Mesodermal cell (in vitro differentiated cells): Measurements from ENCODE around the gene EHMT1.

ENCODE experiments used
- H3K27ac ChIP-seq: 2 replicates; pipeline ENCODE4 v1.7.0; 2013; ENCODE audit warnings: mild to moderate bottlenecking, low read depth, low read length, moderate library complexity; ENCODE audit not compliant: severe bottlenecking
- H3K36me3 ChIP-seq: 2 replicates; pipeline ENCODE4 v1.7.1; 2013; ENCODE audit warnings: mild to moderate bottlenecking, low read length, moderate library complexity; ENCODE audit not compliant: control insufficient read depth, insufficient read depth
- H3K4me1 ChIP-seq: one replicate; pipeline ENCODE4 v1.7.1; 2013; ENCODE audit warnings: mild to moderate bottlenecking, low read length; ENCODE audit not compliant: insufficient read depth, control insufficient read depth, poor library complexity, severe bottlenecking
- H3K4me3 ChIP-seq: 2 replicates; pipeline ENCODE4 v1.7.0; 2013; ENCODE audit warnings: low read length, control low read depth, mild to moderate bottlenecking; ENCODE audit not compliant: insufficient read depth, poor library complexity, severe bottlenecking; ENCODE audit errors: extremely low read depth
- H3K9me3 ChIP-seq: 2 replicates; pipeline ENCODE4 v1.7.1; 2013; ENCODE audit warnings: mild to moderate bottlenecking, low read length, moderate library complexity; ENCODE audit not compliant: control insufficient read depth
- WGBS, 2 experiments: methylation state at CpG; one replicate each; pipeline ENCODE4 v1.1.5; 2013; ENCODE audit warnings: missing lambda C conversion rate in 2 of 2; ENCODE audit not compliant: insufficient coverage in 2 of 2; 5-methylcytosine and 5-hydroxymethylcytosine counted together

The EHMT1 gene

DNA sequence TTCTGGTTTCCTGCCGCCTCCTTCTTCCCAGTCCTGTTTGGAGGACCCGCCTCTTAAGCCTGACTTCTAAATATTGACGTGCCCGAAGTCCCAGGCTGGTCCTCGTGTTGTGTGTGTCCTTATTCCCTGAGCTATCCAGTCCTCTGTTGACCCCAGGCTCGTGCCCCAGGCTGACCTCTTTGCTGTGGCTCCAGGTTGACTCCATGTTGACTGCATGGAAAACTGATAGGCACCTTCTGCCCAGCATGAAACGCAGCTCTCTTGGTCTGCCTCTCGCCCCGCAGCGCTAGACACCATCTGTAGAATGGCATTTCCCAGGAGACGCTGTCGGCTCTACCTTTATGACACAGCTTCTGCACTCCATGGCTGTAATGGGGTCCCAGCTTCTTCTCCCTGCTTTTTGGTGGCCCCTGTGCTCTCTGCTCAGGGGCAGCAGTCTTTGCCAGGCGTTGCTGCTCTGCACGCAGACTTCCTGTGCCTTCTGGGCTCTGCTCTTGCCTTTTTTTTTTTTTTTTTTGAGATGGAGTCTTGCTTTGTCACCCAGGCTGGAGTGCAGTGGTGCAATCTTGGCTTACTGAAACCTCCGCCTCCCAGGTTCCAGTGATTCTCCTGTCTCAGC lies 28.4 kb downstream of the EHMT1 start:
- peaks cover 70% of the 10 kb centered on the region for H3K36me3 ChIP-seq
- no peaks in the 10 kb centered on the region for H3K4me1 ChIP-seq
- no peak overlapping the region for H3K4me3 ChIP-seq
- no peaks in the 10 kb centered on the region for H3K9me3 ChIP-seq
- WGBS, 2 experiments, result 92 to 95% methylated on average over 13 to 15 of the region's 15 CpGs
- no peak overlapping the region for H3K27ac ChIP-seq

DNA sequence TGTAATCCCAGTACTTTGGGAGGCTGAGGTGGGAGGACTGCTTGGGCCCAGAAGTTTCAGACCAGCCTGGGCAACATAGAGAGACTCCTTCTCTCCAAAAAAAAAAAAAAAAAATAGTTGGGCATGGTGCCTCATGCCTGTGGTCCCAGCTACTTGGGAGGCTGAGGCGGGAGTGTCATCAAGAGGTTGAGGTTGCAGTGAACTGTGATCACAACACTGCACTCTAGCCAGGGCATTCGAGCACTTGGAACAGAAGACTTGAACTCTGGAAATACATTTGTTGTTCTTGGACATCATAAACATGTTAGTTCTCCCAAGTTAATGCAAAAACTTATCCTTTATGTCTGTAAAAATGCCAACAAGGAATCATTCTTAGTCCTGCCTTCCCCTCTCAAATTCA lies 29.6 kb downstream of the EHMT1 start:
- 95% methylated on average over 2 of the region's 2 CpGs; no CpG with 5 or more reads in 1 of the 2 experiments for WGBS, 2 experiments
- Histone ChIP-seq H3K36me3 (peaks cover 71% of the 10 kb centered on the region), H3K4me3 (no peak overlapping the region), H3K9me3 (no peaks in the 10 kb centered on the region), H3K4me1 (no peaks in the 10 kb centered on the region), H3K27ac (no peak overlapping the region)

DNA sequence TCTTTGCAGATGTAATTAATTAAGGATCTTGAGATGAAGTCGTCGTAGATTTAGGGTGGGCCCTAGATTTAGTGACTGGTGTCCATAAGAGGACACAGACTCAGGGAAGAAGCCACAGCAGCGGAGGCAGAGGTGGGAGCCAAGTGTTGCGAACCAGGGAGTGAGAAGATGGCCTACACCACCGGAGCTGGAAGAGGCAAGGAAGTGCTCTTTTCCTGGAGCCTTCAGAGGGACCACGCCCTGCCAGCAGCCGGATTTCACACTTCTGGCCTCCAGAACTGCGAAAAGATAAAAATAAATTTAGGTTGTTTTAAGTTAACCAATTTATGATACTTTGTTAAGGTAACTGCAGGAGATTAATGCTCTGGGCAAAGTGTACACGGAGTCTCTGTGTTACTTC lies 30.7 kb downstream of the EHMT1 start:
- WGBS, 2 experiments, result 95 to 97% methylated on average over 8 to 9 of the region's 9 CpGs
- H3K9me3 ChIP-seq, result no peaks in the 10 kb centered on the region
- no peaks in the 10 kb centered on the region for H3K4me1 ChIP-seq
- H3K27ac ChIP-seq, result no peak overlapping the region
- H3K36me3 ChIP-seq, result peaks cover 69% of the 10 kb centered on the region
- no peak overlapping the region for H3K4me3 ChIP-seq

DNA sequence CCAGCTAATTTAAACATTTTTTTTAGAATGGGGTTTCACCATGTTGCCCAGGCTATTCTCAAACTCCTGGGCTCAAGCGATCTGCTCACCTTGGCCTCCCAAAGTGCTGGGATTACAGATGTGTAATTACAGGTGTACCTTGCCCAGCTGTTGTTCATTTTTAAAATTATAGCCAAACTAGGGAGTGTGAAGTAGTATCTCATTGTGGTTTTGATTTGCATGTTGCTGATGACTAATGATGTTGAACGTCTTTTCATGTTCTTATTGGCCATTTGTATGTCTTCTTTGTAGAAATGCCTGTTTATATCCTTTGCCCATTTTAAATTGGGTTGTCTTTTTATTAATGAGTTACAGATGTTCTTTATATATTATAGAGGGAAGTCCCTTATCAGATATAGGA lies 31.5 kb downstream of the EHMT1 start:
- no peak overlapping the region for H3K27ac ChIP-seq
- peaks cover 71% of the 10 kb centered on the region for H3K36me3 ChIP-seq
- H3K4me1 ChIP-seq, result no peaks in the 10 kb centered on the region
- H3K9me3 ChIP-seq, result no peaks in the 10 kb centered on the region
- no peak overlapping the region for H3K4me3 ChIP-seq
- 92 to 100% methylated on average over 1 of the region's 2 CpGs for WGBS, 2 experiments

DNA sequence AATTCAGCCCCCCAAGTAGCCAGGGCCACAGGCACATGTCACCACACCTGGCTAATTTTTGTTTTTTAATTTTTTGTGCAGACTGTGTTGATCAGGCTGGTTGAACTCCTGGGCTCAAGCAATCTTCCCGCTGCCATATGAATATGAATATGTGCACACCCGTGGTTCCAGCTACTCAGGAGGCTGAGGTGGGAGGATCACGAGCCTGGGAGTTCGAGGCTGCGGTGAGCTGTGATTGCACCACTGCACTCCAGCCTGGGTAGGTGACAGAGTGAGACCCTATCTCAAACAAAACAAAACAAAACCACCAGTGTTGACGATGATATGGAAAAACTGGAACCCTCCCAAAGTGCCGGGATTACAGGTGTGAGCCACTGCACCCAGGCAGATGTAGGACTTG lies 32.0 kb downstream of the EHMT1 start:
- Histone ChIP-seq H3K9me3 (no peaks in the 10 kb centered on the region), H3K36me3 (peaks cover 77% of the 10 kb centered on the region), H3K4me1 (no peaks in the 10 kb centered on the region), H3K27ac (no peak overlapping the region), H3K4me3 (no peak overlapping the region)
- 90 to 91% methylated on average over 3 to 4 of the region's 7 CpGs for WGBS, 2 experiments

DNA sequence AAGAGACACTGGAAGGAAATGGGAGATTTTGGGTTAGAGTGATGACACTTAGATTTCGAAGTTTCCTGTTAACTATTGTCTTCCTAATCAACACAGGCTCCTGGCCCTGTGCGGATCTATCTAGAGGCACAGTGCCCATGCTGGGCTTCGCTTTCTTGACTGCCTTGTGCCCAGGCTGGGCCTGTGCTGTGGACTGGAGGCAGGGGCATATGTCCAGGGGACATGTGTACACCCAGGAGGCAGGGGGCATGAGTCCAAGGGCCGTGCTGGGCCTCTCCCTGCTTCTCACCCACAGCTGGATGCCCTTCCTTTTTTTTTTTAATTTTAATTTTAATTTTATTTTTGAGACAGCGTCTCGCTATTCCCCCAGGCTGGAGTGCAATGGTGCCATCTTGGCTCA lies 37.6 kb downstream of the EHMT1 start:
- Histone ChIP-seq H3K4me3 (no peak overlapping the region), H3K4me1 (no peaks in the 10 kb centered on the region), H3K9me3 (no peaks in the 10 kb centered on the region), H3K36me3 (peaks cover 46% of the 10 kb centered on the region), H3K27ac (no peak overlapping the region)
- WGBS, 2 experiments, result 84 to 100% methylated on average over 1 to 3 of the region's 6 CpGs

DNA sequence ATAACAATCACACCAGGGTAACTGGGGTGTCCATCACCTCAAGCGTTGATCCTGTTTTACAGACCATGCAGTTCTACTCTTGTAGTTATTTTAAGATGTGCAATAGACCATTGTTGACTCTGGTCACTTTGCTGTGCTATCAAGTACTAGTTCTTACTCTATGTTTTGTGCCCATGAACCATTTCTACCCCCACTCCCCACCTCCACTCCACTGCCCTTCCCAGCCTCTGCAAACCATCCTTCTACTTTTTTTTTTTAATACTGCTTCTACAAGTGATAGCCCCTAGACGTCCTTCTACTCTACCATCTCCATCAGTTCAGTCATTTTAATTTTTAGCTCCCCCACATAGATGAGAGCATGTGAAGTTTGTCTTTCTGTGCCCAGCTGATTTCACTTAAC lies 38.8 kb downstream of the EHMT1 start:
- H3K4me3 ChIP-seq, result no peak overlapping the region
- no peaks in the 10 kb centered on the region for H3K9me3 ChIP-seq
- no CpG with 5 or more reads among the region's 2 CpGs for WGBS, 2 experiments
- H3K36me3 ChIP-seq, result peaks cover 34% of the 10 kb centered on the region
- no peak overlapping the region for H3K27ac ChIP-seq
- no peaks in the 10 kb centered on the region for H3K4me1 ChIP-seq

DNA sequence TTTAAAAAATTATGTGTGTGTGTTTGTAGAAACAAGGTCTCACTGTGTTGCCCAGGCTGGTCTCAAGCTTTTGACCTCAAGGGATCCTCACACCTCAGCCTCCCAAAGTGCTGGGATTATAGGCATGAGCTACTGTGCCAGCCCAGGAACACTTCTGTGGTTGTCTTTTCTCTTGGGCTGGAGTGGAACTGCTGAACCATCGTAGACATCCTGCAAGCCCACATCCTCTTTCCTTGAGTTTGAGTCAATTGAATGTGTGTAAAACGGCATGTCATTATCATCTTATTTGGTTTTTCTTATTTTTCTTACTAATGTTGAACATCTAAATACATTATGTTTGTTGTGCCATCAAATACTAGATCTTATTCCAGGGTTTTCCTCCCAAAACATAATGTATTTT lies 40.0 kb downstream of the EHMT1 start:
- H3K4me1 ChIP-seq, result no peaks in the 10 kb centered on the region
- peaks cover 26% of the 10 kb centered on the region for H3K36me3 ChIP-seq
- WGBS, 2 experiments, result 100% methylated on average over 1 of the region's 2 CpGs; no CpG with 5 or more reads in 1 of the 2 experiments
- H3K9me3 ChIP-seq, result no peaks in the 10 kb centered on the region
- H3K27ac ChIP-seq, result no peak overlapping the region
- H3K4me3 ChIP-seq, result no peak overlapping the region

DNA sequence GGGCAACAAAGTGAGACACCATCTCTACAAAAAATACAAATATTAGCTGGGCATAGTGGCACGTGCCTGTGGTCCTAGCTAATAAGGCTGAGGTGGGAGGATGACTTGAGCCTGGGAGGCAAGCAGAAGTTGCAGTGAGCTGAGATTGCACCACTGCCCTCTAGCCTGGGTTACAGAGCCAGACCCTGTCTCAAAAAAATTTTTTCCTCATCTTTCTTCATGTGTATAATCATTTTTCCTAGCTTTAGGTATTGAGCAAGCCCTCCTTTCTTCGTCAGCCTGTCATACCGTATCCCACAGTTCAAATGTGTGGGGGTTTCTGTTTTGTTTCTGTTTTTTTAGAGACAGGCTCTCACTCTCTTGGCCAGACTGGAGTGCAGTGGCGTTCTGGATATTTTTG lies 41.3 kb downstream of the EHMT1 start:
- 100% methylated on average over 1 of the region's 4 CpGs; no CpG with 5 or more reads in 1 of the 2 experiments for WGBS, 2 experiments
- Histone ChIP-seq H3K4me3 (no peak overlapping the region), H3K9me3 (no peaks in the 10 kb centered on the region), H3K4me1 (peaks cover 6% of the 10 kb centered on the region), H3K27ac (no peak overlapping the region), H3K36me3 (peaks cover 15% of the 10 kb centered on the region)

DNA sequence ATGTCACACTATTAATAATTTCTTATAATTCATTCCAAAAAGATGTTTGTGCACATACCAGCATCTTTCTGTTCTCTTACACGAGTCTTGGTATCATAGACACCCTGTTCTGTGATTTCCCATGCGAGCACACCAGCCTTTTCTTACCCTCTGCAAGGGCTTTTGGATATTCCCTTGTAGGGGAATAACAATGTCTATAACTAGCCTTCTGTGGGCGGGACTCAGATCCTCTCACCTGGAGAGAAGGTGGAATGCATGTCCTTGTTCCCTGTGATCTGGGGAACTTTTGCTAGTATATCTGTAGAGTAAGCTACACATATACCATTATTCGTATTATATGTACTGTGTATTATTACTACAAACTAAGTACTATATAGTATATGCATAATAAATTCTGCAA lies 44.8 kb downstream of the EHMT1 start:
- peaks cover 17% of the 10 kb centered on the region for H3K4me1 ChIP-seq
- H3K9me3 ChIP-seq, result no peaks in the 10 kb centered on the region
- peaks cover 24% of the 10 kb centered on the region for H3K36me3 ChIP-seq
- no peak overlapping the region for H3K27ac ChIP-seq
- H3K4me3 ChIP-seq, result no peak overlapping the region
- WGBS, 2 experiments, result 100% methylated on average over 1 of the region's 4 CpGs; no CpG with 5 or more reads in 1 of the 2 experiments

DNA sequence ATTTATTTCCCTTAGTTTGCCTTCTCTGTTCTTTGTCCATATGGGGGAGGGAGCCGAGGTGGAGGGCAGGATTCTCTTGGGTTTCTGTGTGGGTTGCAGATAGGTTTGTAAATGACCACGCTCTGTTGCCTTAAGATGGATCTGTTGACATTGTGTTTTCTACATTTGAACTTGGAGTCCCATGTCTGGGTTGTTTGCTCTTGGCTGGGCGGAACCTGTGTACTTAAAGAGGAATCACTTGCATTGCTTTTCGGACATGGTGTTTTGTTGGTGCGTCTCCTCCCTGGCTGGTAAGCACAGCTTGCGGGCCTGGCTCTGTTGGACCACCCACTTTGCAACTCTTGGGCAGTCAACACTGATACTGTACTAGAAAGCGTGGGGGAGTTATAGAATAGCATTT lies 45.9 kb downstream of the EHMT1 start:
- Histone ChIP-seq H3K4me3 (no peak overlapping the region), H3K9me3 (no peaks in the 10 kb centered on the region), H3K36me3 (peaks cover 32% of the 10 kb centered on the region), H3K27ac (no peak overlapping the region), H3K4me1 (peaks cover 17% of the 10 kb centered on the region)
- WGBS, 2 experiments, result 79 to 91% methylated on average over 3 to 4 of the region's 7 CpGs
